ENCODE results near the gene SCAF8.
A peak's percentile ranks its signal among the peaks of the same experiment; 100 is the strongest.
"Not testable (repeated sequence)": the region's sequence is repeated elsewhere in the genome, so short reads cannot be mapped to it uniquely, and the experiment has no call there.

Gene SCAF8

DNA sequence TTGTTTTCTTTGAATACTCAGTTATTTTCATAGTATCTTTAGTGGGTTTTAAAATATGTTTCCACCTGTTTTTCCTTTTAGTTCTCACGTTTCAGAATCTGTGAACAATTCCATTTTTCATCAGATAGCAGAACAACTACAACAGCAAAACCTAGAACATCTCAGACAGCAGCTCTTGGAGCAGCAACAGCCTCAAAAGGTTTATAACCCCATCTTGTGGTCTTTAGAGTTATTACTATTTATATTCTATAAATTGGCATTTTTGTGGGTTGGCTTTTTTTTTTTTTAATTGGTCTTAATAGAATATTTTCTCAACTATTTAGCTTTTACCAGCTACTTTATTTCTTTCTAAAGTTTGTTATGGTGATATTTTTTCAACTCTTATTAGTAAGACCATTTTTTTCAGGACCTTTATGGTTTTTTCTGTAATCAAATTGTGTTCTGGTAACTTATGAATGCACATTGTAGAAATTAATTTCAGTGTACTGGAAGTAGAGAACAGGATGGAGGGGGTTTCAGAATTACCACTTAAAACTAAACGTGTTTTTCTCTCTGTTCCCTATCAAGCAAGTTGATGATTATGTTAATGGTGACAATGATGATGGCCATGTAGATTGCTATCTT lies 72.2 kb downstream of the SCAF8 start:
- Histone ChIP-seq H3K27me3 (ENCODE audit: control insufficient read depth, insufficient read depth, low read length) (no peaks in the 10 kb centered on the region), H3K27ac (no peak overlapping the region), H2AFZ (no peak overlapping the region), H3K4me1 (no peaks in the 10 kb centered on the region), H3K4me2 (ENCODE audit: low read length) (no peak overlapping the region), H3K79me2 (no peaks in the 10 kb centered on the region), H3K9me3 (ENCODE audit: control insufficient read depth, low read length) (no peaks in the 10 kb centered on the region), H3K9ac (no peak overlapping the region), H3K4me3 (ENCODE audit: low read depth, low read length) (no peak overlapping the region), H3K36me3 (ENCODE audit: control insufficient read depth, insufficient read depth, low read length) (no peaks in the 10 kb centered on the region)
- TF ChIP-seq, protein P1, sequence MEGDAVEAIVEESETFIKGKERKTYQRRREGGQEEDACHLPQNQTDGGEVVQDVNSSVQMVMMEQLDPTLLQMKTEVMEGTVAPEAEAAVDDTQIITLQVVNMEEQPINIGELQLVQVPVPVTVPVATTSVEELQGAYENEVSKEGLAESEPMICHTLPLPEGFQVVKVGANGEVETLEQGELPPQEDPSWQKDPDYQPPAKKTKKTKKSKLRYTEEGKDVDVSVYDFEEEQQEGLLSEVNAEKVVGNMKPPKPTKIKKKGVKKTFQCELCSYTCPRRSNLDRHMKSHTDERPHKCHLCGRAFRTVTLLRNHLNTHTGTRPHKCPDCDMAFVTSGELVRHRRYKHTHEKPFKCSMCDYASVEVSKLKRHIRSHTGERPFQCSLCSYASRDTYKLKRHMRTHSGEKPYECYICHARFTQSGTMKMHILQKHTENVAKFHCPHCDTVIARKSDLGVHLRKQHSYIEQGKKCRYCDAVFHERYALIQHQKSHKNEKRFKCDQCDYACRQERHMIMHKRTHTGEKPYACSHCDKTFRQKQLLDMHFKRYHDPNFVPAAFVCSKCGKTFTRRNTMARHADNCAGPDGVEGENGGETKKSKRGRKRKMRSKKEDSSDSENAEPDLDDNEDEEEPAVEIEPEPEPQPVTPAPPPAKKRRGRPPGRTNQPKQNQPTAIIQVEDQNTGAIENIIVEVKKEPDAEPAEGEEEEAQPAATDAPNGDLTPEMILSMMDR (IDR thresholded peaks at IDR 0.05) = peak; percentile 79

DNA sequence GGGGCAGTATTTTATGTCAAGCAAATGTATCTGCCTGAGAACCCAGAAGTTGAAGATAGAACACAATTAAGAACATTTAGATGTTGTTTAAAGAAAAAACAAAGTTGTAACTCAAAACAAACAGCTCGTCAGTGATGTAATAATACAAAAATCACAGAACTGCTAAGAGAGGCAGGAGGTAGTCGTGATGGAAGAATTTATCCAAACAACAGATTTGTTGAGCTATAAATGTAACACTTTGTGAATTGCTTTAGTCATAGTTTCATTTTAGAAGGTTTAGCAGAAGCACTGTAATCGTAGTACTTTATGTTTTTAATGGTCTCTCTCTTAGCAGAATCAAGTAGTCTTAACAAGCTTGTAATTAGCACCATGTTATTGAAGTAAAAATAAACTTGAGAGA lies 73.6 kb downstream of the SCAF8 start:
- no peaks in the 10 kb centered on the region for H3K9me3 ChIP-seq (ENCODE audit: control insufficient read depth, low read length)
- H3K79me2 ChIP-seq = no peaks in the 10 kb centered on the region
- H3K27ac ChIP-seq = no peak overlapping the region
- no peak overlapping the region for H3K4me2 ChIP-seq (ENCODE audit: low read length)
- no peaks in the 10 kb centered on the region for H3K36me3 ChIP-seq (ENCODE audit: control insufficient read depth, insufficient read depth, low read length)
- no peak overlapping the region for H3K4me3 ChIP-seq (ENCODE audit: low read depth, low read length)
- TF ChIP-seq, protein P1 (IDR thresholded peaks at IDR 0.05) = no peak
- H3K9ac ChIP-seq = no peak overlapping the region
- no peak overlapping the region for H2AFZ ChIP-seq
- no peaks in the 10 kb centered on the region for H3K27me3 ChIP-seq (ENCODE audit: control insufficient read depth, insufficient read depth, low read length)
- no peaks in the 10 kb centered on the region for H3K4me1 ChIP-seq

DNA sequence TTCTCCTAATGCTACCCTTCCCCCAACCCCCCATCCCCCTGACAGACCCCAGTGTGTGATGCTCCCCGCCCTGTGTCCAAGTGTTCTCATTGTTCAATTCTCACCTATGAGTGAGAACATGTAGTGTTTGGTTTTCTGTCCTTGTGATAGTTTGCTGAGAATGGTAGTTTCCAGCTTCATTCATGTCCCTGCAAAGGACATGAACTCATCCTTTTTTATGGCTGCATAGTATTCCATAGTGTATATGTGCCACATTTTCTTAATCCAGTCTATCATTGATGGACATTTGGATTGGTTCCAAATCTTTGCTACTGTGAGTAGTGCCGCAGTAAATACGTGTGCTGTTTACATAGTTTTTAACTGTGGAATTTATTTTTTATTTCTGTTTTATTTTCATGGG lies 78.4 kb downstream of the SCAF8 start:
- H3K9me3 ChIP-seq (ENCODE audit: control insufficient read depth, low read length); H3K4me2 ChIP-seq (ENCODE audit: low read length); H3K36me3 ChIP-seq (ENCODE audit: control insufficient read depth, insufficient read depth, low read length); H3K27ac ChIP-seq; H3K9ac ChIP-seq; H3K4me3 ChIP-seq (ENCODE audit: low read depth, low read length); H2AFZ ChIP-seq; H3K4me1 ChIP-seq; H3K27me3 ChIP-seq (ENCODE audit: control insufficient read depth, insufficient read depth, low read length): not testable (repeated sequence)
- H3K79me2 ChIP-seq = peaks cover 18% of the 10 kb centered on the region

DNA sequence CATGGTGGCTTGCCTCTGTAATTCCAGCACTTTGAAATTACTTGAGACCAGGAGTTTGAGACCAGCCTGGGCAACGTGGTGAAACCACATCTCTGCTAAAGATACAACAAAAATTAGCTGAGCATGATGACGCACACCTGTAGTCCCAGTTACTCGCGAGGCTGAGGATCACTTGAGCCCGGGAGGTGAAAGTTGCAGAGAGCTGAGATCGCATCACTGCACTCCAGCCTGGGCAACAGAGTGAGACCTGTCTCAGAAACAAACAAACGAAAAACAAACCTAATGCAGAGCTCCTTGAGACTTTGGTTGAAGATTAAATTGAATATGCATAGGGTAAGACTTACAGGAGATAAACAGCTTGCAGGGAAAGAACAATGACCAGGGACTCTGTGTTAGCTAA lies 80.8 kb downstream of the SCAF8 start:
- Histone ChIP-seq H3K79me2 (peaks cover 20% of the 10 kb centered on the region), H3K4me3 (ENCODE audit: low read depth, low read length) (no peak overlapping the region), H2AFZ (no peak overlapping the region), H3K9ac (no peak overlapping the region), H3K9me3 (ENCODE audit: control insufficient read depth, low read length) (no peaks in the 10 kb centered on the region), H3K27me3 (ENCODE audit: control insufficient read depth, insufficient read depth, low read length) (no peaks in the 10 kb centered on the region), H3K4me2 (ENCODE audit: low read length) (no peak overlapping the region), H3K36me3 (ENCODE audit: control insufficient read depth, insufficient read depth, low read length) (no peaks in the 10 kb centered on the region), H3K27ac (no peak overlapping the region), H3K4me1 (no peaks in the 10 kb centered on the region)
- TF ChIP-seq, protein P1 (IDR thresholded peaks at IDR 0.05) = no peak

DNA sequence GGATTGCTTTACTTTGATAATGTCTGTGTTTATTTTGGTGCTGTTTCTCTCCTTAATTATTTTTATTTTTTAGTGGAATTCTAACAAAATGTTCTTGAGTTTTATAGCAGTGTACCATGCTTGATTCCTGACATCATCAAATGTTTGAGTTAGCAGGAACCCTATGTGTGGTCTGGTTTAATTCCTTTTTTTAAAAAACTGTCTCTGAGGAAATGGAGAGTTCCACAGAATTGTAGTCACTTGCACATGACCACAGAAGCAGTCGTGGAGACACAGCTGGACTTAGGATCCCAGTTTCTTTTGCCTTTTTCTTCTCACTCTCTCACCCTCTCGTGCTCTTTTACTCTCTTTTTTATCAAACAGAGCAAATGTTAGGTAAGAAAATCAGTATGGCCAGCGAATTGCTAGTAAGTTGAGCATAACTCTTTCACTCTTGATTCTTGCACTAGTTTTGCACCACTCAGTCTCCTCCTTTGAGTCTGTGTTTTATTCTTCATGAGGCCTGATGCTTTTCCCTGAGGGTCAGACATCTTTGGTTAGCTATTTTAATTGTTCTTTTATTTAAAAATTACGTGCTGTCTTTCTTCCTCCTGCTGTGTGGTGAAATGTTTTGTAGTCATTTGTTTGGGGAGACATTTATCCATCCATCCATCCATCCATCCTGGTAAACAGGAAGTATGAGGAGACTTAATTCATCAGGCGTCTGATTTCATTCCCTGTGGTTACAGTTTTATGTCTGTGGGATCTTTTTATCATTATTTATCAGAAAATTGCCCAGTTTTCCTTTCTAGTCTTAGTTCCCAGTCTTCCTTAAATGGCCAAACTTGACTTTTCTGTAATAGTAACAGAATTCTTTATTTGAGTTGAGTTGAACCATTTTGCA lies 83.0 kb downstream of the SCAF8 start:
- TF ChIP-seq, protein P1 (IDR thresholded peaks at IDR 0.05) = no peak
- H3K9ac ChIP-seq = no peak overlapping the region
- no peak overlapping the region for H3K4me3 ChIP-seq (ENCODE audit: low read depth, low read length)
- H3K4me2 ChIP-seq (ENCODE audit: low read length) = no peak overlapping the region
- no peaks in the 10 kb centered on the region for H3K27me3 ChIP-seq (ENCODE audit: control insufficient read depth, insufficient read depth, low read length)
- H2AFZ ChIP-seq = no peak overlapping the region
- no peaks in the 10 kb centered on the region for H3K4me1 ChIP-seq
- no peaks in the 10 kb centered on the region for H3K36me3 ChIP-seq (ENCODE audit: control insufficient read depth, insufficient read depth, low read length)
- peaks cover 35% of the 10 kb centered on the region for H3K79me2 ChIP-seq
- no peaks in the 10 kb centered on the region for H3K9me3 ChIP-seq (ENCODE audit: control insufficient read depth, low read length)
- no peak overlapping the region for H3K27ac ChIP-seq
